PC-3 (cell line): ENCODE measurements around the gene EIF4E1B. TPM values are rescaled to one million over a fixed set of nuclear protein-coding genes. Genes with fewer than 3 reads are reported as not detected.
A peak's percentile ranks its signal among the peaks of the same experiment; 100 is the strongest.

Experiments
- ATAC-seq: fragments of 200-7000 bp; cut with Tn5 transposase; 2 replicates; pipeline ENCODE4 v1.9.1; 2020; ENCODE audit warnings: mild to moderate bottlenecking, moderate library complexity
- Bru-seq: library from RNA; stranded (reverse); fragments of 400-500 nt; gene quantifications from one replicate; lab custom pipeline; 2021; lab: Mats Ljungman, UMichigan
- BruChase-seq, 2 experiments: library from RNA; stranded (reverse); fragments of 400-500 nt; gene quantifications; one replicate each; lab custom pipeline; 2021; lab: Mats Ljungman, UMichigan
- BruUV-seq: library from RNA; stranded (reverse); fragments of 400-500 nt; replicated peaks from 2 replicates; lab custom pipeline; 2021; lab: Mats Ljungman, UMichigan
- CTCF ChIA-PET: fragments of 300-600 bp; sonication (Branson Sonifier 250); formaldehyde crosslinking; loops from one replicate; lab custom pipeline; 2022; ENCODE audit warnings: antibody characterized with exemption; lab: Charles Lee
- POLR2A ChIA-PET: fragments of 300-600 bp; sonication (Branson Sonifier 250); formaldehyde crosslinking; loops from one replicate; lab custom pipeline; 2022; ENCODE audit warnings: antibody characterized with exemption; ENCODE audit not compliant: unreplicated experiment; lab: Charles Lee
- DNase-seq: peaks from one replicate; pipeline ENCODE4 v3.0.0-alpha.2; 2015
- H2AFZ ChIP-seq: fragments of 300-600 bp; sonication (generic); 2 replicates; pipeline ENCODE4 v1.6.0; 2016; ENCODE audit warnings: antibody characterized with exemption, low read length
- H3F3A ChIP-seq: fragments of 300-600 bp; sonication (generic); one replicate; pipeline ENCODE4 v1.6.0; 2017; ENCODE audit warnings: antibody characterized with exemption, low read length, control low read depth, mild to moderate bottlenecking; ENCODE audit not compliant: unreplicated experiment
- H3K27ac ChIP-seq: fragments of 300-600 bp; sonication (generic); 2 replicates; pipeline ENCODE4 v1.5.1; 2016; ENCODE audit warnings: mild to moderate bottlenecking, low read length
- H3K27me3 ChIP-seq: fragments of 300-600 bp; sonication (generic); 2 replicates; pipeline ENCODE4 v1.6.1; 2016; ENCODE audit warnings: low read length, mixed read lengths
- H3K36me3 ChIP-seq: fragments of 300-600 bp; sonication (generic); 2 replicates; pipeline ENCODE4 v1.6.1; 2016; ENCODE audit warnings: low read depth, mixed run types, low read length, mixed read lengths
- H3K4me1 ChIP-seq: fragments of 300-600 bp; sonication (generic); 2 replicates; pipeline ENCODE4 v1.5.1; 2016; ENCODE audit warnings: low read length; ENCODE audit not compliant: insufficient read depth
- H3K4me2 ChIP-seq: fragments of 300-600 bp; sonication (generic); 2 replicates; pipeline ENCODE4 v1.6.0; 2016; ENCODE audit warnings: low read length
- H3K4me3 ChIP-seq: fragments of 300-600 bp; sonication (generic); 2 replicates; pipeline ENCODE4 v1.5.1; 2016; ENCODE audit warnings: mild to moderate bottlenecking, low read length, mixed read lengths
- H3K79me2 ChIP-seq: fragments of 300-600 bp; sonication (generic); 2 replicates; pipeline ENCODE4 v1.6.1; 2017; ENCODE audit warnings: low read length, mixed read lengths
- H3K9ac ChIP-seq: fragments of 300-600 bp; sonication (generic); 2 replicates; pipeline ENCODE4 v1.6.0; 2016; ENCODE audit warnings: mild to moderate bottlenecking, low read length
- H3K9me2 ChIP-seq: fragments of 300-600 bp; sonication (generic); replicated peaks from 2 replicates; pipeline ENCODE4 v1.6.1; 2016; ENCODE audit warnings: mixed run types, low read length, mixed read lengths
- H3K9me3 ChIP-seq: fragments of 300-600 bp; sonication (generic); 2 replicates; pipeline ENCODE4 v1.6.1; 2016; ENCODE audit warnings: low read length, mixed read lengths
- H4K20me1 ChIP-seq: fragments of 300-600 bp; sonication (generic); 2 replicates; pipeline ENCODE4 v1.6.1; 2016; ENCODE audit warnings: low read length, mixed read lengths
- CTCF ChIP-seq: fragments of 300-600 bp; sonication (generic); conservative IDR thresholded peaks from 2 replicates; pipeline ENCODE4 v1.5.1; 2017; ENCODE audit warnings: antibody characterized with exemption, low read depth, mild to moderate bottlenecking, low read length
- EZH2 ChIP-seq: fragments of 300-600 bp; sonication (generic); IDR thresholded peaks from one replicate; pipeline ENCODE4 v1.6.1; 2017; ENCODE audit warnings: antibody characterized with exemption, mild to moderate bottlenecking, low read length; ENCODE audit not compliant: unreplicated experiment
- EZH2phosphoT487 ChIP-seq: fragments of 300-600 bp; sonication (generic); IDR thresholded peaks from 2 replicates; pipeline ENCODE4 v1.6.1; 2018; ENCODE audit warnings: mild to moderate bottlenecking, antibody characterized with exemption, low read length, borderline replicate concordance
- intact Hi-C: fragments of 100-400 bp; cut with micrococcal nuclease; formaldehyde crosslinking; loops from 2 replicates; pipeline ENCODE4 v1.9.0; 2023
- long read RNA-seq: library from polyadenylated mRNA; unstranded; transcript quantifications from one replicate; pipeline ENCODE4 v2.0.0, GENCODE V29; 2021; ENCODE audit not compliant: unreplicated experiment
- total RNA-seq: library from RNA; depleted of rRNA; stranded (reverse); fragments of >200 nt; gene quantifications from 2 replicates; pipeline ENCODE4 v1.2.3, GENCODE V29; 2014; rRNA removed

The EIF4E1B gene
- not detected in 2 replicates for total RNA-seq
- Bru-seq, nascent RNA = percentile 5 among the genes with signal in this experiment
- BruChase-seq, experiment 1, labeled RNA remaining after a 6-hour chase = percentile 5 among the genes with signal in this experiment
- BruChase-seq, experiment 2, labeled RNA remaining after a 2-hour chase = percentile 5 among the genes with signal in this experiment
- long read RNA-seq = 0 reads

- BruUV-seq = no TSS peak
- Histone ChIP-seq H3K9ac (no peak within 1 kb of the TSS), H3K4me3 (peak within 1 kb of the TSS; percentile 66), H3K27me3 (peaks cover 18% of the 10 kb centered on the region; the same call in 1 of the 2 replicates), H4K20me1 (no peaks in the 10 kb centered on the region), H3K4me2 (peak within 1 kb of the TSS; percentile 82), H3F3A (no peaks in the 10 kb centered on the region), H3K4me1 (peaks cover 42% of the 10 kb centered on the region), H2AFZ (peak within 1 kb of the TSS; percentile 69), H3K27ac (no peak within 1 kb of the TSS), H3K36me3 (no peaks in the 10 kb centered on the region), H3K9me3 (no peaks in the 10 kb centered on the region), H3K9me2 (no peaks in the 10 kb centered on the region), H3K79me2 (no peaks in the 10 kb centered on the region)
- ATAC-seq (peak; percentile 76), DNase-seq (peak; percentile 65)
- POLR2A ChIA-PET = interaction anchor here (0.6 kb wide), 1 partner anchor 25 kb away, joined by 8 read pairs; no protein-coding TSS in a partner anchor
- TF ChIP-seq EZH2 (peak; percentile 45), EZH2phosphoT487 (no peak), CTCF (0 out of 2 replicates have a peak, but pooled peaks have one; percentile 14)
- intact Hi-C loops = no loop called here
- CTCF ChIA-PET = interaction anchor here (1.0 to 1.3 kb wide), 2 partner anchors 15 to 17 kb away, joined by 3 to 5 read pairs; partner anchors contain the start of gene TSPAN17
These were observed at the start of gene EIF4E1B, which contains the start of gene SNCB for GRCh38 chr5:176629853-176630680. EIF4E1B (plus strand) TSS chr5:176630675; CDS start chr5:176642788, 12,113 bp downstream. SNCB (minus strand) TSS chr5:176630534; CDS start chr5:176629654, 880 bp downstream.

GRCh38 chr5:176581361-176581760 is 49.1 kb upstream of the EIF4E1B start:
- intact Hi-C loops = no loop called here
- Histone ChIP-seq H4K20me1 (no peaks in the 10 kb centered on the region), H3K27me3 (no peaks in the 10 kb centered on the region), H3K4me1 (peaks cover 4% of the 10 kb centered on the region; the same call in 1 of the 2 replicates), H3F3A (no peaks in the 10 kb centered on the region), H3K4me2 (no peak overlapping the region), H3K27ac (no peak overlapping the region), H3K79me2 (no peaks in the 10 kb centered on the region), H3K9ac (no peak overlapping the region), H2AFZ (no peak overlapping the region), H3K36me3 (no peaks in the 10 kb centered on the region; the same call in 1 of the 2 replicates), H3K9me2 (no peaks in the 10 kb centered on the region), H3K9me3 (no peaks in the 10 kb centered on the region), H3K4me3 (no peak overlapping the region)
- ChIA-PET POLR2A (no interaction called here), CTCF (no interaction called here)
- ATAC-seq = no peak
- no peak for TF ChIP-seq CTCF
- no peak for TF ChIP-seq EZH2phosphoT487
- TF ChIP-seq EZH2 = no peak
- no TSS peak for BruUV-seq
- no peak for DNase-seq
